GM21717 (cell line): Measurements from ENCODE around the gene PAPPA.

Experiments
- ATAC-seq: cut with Tn5 transposase; IDR thresholded peaks from one replicate; pipeline ENCODE4 v1.9.1; 2021; ENCODE audit warnings: mild to moderate bottlenecking, moderate library complexity; ENCODE audit not compliant: unreplicated experiment

The PAPPA gene

DNA sequence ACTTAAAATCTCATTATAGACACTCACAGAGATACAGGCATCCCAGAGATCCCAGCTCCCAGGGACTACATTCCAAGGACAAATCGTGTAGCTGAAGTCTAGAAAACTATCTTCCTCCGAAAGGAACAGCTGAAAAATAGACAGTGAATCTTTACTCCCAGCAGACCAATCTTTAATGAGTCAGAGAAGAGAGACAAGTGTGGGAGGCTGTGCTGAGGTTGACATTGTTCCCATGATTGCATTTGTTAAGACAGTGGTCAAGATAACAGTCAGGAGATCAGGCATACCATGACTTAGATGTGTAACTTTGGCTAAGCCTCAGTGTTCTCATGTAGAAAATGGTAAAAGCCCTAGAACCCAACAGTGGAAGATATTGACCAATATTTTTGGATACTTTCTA lies 120.7 kb downstream of the PAPPA start:
- ATAC-seq: no peak

GRCh38 chr9:116275418-116276195 lies 122.0 kb downstream of the PAPPA start:
- no peak for ATAC-seq

DNA sequence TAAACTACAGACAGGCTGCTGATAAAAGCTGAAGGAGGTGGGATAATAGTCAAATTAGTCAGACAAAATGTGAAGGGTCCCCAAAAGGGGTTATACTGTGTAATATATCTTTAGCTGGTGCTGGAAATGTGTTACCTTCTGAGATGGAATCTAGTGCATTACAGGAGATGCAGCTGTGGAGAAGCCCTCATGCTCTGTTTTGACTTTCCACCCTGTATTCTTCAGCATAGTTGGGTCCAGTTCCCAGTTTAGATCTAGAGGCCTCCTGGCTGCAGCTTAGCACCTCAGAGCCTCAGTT lies 122.6 kb downstream of the PAPPA start:
- ATAC-seq: no peak

GRCh38 chr9:116276651-116277121 lies 123.1 kb downstream of the PAPPA start:
- no peak for ATAC-seq

DNA sequence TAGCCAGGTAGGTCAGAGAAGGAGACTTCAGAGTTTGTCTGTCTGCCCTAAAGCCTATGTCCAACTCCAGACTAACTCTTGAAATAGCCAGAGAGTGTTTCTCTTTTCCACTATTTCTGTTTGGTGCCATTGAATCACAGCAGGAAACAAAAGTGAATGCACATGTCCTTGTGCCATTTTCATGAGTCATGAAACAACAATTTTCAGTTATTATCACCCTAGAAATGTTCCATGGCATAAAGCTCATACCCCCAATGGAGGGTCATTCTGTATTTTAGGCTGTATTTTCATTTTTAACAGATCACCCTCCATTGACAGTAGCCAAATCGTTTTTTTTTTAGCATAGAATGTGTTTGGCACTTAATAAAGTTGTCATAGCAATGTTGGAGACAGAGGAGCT lies 124.7 kb downstream of the PAPPA start:
- ATAC-seq: no peak

DNA sequence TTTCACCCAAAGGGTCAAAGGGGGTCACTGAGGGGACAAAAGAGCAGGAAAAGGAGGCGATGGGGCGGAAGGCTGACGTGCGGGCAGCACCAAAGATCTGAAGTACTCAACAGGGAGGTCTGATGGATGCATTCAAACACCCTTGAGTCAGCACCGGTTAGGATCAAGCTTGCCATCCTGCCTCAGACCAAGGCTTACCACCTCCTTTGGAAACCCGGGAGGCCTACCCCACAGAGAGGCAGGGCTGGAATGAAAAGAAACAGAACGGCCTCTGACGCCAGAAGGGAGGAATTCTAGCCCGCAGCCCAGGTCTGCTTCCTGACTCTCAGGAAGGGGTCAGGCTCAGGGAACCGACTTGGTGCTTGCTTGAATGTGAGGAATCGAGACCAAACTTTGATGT lies 125.6 kb downstream of the PAPPA start:
- ATAC-seq: no peak

DNA sequence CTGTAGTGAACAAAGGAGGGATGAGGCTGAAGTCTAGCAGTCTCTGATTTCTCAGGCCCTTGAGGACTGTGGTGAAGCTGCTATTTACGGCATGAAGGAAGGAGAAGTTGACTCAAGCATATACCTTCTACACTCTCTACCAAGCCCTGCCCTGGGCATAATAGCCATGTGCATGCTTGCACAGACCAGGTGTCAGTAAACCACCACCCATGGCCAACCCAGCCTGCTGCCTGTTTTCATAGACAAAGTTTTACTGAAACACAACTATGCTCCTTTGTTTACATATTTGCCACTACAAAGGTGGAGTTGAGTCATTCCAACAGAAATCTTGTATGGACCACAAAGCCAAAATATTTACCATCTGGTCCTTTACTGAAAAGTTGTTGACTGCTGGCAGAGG lies 126.9 kb downstream of the PAPPA start:
- no peak for ATAC-seq

DNA sequence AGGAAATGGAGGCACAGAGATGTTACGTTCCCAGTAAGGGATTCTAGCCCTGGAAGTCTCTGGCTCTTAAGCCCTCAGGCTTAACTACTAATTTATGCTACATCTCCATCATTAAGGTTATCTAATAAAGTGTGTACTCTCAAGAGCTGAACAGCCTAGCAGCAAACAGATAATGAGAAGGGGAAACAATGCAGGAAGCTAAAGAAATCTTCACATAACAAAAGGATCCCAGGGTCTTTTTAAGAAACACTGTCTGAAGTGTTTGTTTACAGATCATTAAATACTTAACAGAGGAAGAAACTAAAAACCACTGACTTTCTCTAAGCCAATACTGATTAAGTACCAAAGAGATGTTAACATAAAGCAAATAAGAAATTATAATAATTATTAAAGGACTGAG lies 129.0 kb downstream of the PAPPA start:
- ATAC-seq: no peak

GRCh38 chr9:116284518-116284917 lies 130.9 kb downstream of the PAPPA start:
- ATAC-seq: no peak

DNA sequence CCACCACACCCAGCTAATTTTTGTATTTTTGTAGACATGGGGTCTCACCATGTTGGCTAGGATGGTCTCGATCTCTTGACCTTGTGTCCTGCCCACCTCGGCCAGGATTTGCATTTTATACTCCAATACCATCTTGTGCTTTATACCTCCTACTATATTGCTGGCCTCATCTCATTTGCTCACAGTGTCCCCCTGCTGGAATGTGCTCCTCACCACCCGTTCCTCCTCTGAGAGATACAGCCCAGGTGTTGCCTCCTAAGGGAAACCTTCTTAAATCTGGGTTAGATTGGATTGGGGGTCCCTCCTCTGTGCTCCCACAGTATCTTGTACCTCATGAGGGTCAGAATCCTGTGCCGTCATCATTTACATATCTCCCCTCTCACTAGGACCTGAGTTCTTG lies 131.7 kb downstream of the PAPPA start:
- no peak for ATAC-seq

DNA sequence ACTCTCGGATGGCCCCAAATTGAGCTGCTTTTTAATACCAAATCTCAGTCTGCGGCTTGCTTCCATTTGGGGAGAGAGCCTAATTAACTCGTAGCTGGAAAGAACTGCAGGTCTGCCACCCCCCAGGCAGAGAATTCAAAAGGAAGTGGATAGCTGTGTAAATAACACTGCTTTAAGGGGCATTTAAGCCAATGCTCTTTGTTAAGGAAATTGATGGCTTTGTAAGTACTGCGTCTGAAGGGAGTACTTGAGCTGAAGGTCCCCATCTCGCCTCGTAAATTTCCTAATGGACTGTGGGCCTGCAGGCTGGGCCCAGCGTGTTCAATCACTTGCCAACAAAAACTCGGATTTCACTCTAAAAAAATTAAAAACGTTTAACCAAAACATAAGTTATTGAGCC lies 132.7 kb downstream of the PAPPA start:
- ATAC-seq: no peak

- ATAC-seq: no peak
These were observed 134.1 kb downstream of the PAPPA start for GRCh38 chr9:116287721-116288120.

DNA sequence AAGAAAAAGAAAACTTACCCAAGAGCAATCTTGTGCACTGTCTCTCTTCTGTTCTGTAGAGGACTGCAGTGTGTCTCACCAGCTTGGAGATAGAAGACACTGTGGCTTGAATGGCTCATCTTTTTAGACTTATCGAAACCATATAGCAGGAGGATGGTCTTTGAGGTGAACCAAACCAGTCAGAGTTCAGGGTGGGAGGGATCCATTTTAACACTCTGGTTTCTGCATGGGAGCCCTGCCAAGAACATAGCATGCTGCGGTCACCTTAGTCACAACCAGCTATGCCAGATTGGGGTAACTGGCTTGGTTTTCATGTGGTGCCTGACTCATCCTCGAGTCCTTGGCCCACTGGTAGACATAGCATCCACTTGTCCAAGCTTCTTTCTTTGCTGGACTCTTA lies 135.1 kb downstream of the PAPPA start:
- no peak for ATAC-seq

GRCh38 chr9:116297346-116297745 lies 143.8 kb downstream of the PAPPA start:
- ATAC-seq: no peak

DNA sequence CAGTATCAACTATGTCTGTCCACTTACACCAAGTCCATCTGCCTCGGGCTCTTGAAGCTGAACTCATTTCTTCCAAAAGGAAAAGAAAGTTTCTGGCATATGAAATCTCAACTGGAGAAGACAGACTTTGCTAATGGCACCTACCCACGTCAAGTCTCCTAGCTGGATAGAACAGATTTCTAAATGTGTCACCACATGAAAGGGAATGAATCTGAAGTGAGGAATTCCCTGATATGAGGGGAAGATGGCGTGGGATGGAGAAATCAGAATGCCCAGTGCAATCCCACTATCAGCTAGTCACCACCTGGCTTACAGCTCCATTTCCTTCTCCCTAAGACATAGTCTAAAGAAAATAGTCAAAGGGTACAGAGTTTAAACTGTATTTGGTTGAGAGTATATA lies 144.7 kb downstream of the PAPPA start:
- no peak for ATAC-seq

DNA sequence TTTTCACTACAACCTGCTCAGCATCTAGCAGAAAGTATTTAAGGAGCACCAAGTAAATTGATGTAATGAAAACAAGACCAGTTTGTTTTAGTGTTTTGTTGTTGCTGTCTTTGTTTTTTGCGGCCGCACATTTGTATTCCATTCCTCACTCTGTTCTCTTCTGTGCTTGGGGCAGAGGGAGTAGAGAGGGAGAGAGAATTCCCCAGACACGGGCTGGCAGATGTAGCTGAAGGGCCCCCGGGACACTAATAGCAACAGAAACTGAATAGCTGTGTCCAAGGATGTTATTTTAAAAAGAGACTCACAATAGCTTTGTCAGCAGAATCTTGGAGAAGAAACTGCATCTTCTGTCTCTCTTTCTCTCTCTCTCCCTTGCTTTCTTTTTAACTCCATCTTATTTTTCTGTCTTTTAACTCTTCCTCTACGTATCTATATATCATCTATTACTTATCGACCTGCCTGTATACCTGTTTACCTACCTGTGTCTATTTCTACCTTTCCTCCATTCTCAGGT lies 145.3 kb downstream of the PAPPA start:
- ATAC-seq: no peak

- ATAC-seq: no peak
These were observed 146.8 kb downstream of the PAPPA start for GRCh38 chr9:116300360-116300870.

GRCh38 chr9:116303270-116303669 lies 149.7 kb downstream of the PAPPA start:
- no peak for ATAC-seq

- no peak for ATAC-seq
These were observed 150.4 kb downstream of the PAPPA start for GRCh38 chr9:116303886-116304538.

DNA sequence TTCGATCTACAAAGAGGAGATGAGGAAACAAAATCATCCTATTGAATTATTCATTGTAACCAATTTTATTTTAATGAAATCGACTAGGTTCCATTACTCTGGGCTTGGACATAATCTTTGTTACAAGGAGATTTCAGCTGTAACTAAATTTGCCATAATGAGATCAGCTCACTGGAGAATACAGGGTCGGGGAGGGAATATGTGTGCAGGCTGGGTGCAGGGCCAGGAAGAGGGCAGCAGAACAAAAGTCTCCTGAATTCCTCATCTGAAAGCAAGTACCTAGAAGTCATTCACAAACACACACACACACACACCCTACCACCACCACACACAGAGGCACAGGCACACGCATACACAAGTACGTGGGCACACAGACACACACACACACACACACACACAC lies 151.2 kb downstream of the PAPPA start:
- ATAC-seq: no peak

DNA sequence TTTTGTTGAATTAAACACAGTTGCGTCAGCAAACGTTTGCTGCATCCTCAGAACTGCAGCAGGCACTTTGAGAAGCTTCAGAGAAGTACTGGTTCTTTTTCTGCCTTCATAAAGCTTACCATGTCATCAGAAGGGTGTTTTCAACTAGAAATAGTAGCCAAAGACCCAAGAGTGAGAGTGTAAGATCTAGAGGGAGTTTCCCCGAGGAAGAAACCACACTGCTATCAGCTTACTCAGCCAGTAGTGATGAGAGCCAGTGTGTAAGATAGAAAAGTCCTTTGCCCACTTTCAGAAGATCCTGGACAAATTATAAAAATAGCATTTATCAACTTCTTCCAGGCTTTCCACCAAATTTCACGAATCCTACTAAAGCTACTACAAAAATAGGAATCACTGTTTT lies 154.5 kb downstream of the PAPPA start:
- no peak for ATAC-seq

DNA sequence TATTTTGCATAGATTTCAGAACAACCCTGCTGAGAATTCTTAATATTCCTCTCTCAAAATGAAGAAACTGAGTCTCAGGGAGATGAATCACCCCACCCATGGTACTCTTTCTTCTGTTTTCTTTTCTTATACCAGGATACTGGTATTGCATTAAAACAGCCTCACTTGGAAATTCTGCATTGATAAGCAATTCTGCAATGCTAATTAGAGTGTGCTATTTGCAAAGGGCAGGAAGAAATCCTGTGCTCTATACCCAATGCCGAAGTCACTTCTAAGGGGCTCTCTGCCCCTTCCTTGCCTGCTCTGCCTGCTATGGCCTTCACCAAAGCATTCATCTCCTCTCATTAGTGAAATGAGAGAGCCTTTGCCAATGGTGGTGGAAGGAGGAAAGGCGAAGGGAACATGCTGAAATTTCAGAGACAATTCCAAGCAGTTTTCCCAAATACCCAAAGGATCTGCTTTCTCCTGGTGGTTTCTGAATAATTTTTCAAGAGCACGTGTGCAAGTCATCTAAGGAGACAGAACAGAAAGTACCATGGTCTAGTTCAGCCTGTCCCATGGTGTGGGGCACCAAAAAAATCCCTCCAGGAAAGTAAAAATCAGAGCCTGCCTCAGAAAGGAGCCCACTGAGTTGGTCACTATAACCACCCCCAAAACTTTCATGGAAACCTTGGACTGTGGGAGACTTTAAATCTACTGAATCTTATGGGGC lies 156.5 kb downstream of the PAPPA start:
- no peak for ATAC-seq
